HUES6 (cell line): ENCODE measurements around the gene DUSP3.

Experiments
- H3K27ac ChIP-seq: 2 replicates; pipeline ENCODE4 v1.7.0; 2013; ENCODE audit warnings: low read depth, mild to moderate bottlenecking, low read length, inconsistent platforms
- H3K27me3 ChIP-seq: 2 replicates; pipeline ENCODE4 v1.6.1; 2013; ENCODE audit warnings: low read length; ENCODE audit not compliant: control insufficient read depth, insufficient read depth
- H3K36me3 ChIP-seq: 2 replicates; pipeline ENCODE4 v1.6.1; 2013; ENCODE audit warnings: low read length; ENCODE audit not compliant: control insufficient read depth, insufficient read depth
- H3K4me1 ChIP-seq: 2 replicates; pipeline ENCODE4 v1.6.1; 2013; ENCODE audit warnings: low read length; ENCODE audit not compliant: control insufficient read depth, insufficient read depth
- H3K4me3 ChIP-seq: 2 replicates; pipeline ENCODE4 v1.5.1; 2013; ENCODE audit warnings: low read depth, low read length
- H3K9ac ChIP-seq: one replicate; pipeline ENCODE4 v1.6.1; 2013; ENCODE audit warnings: mild to moderate bottlenecking, low read length
- H3K9me3 ChIP-seq: 2 replicates; pipeline ENCODE4 v1.6.1; 2013; ENCODE audit warnings: low read depth, low read length; ENCODE audit not compliant: control insufficient read depth, insufficient read depth

DUSP3 gene

GRCh38 chr17:43768382-43768781 lies 10.4 kb downstream of the DUSP3 start:
- Histone ChIP-seq H3K9me3 (no peaks in the 10 kb centered on the region), H3K9ac (no peak overlapping the region), H3K4me1 (no peaks in the 10 kb centered on the region), H3K36me3 (peaks cover 53% of the 10 kb centered on the region), H3K4me3 (no peak overlapping the region), H3K27me3 (no peaks in the 10 kb centered on the region), H3K27ac (no peak overlapping the region)

GRCh38 chr17:43767713-43768059 lies 11.1 kb downstream of the DUSP3 start:
- Histone ChIP-seq H3K4me1 (0 out of 2 replicates have a peak, but pooled peaks cover under 1% of the 10 kb centered on the region), H3K27ac (no peak overlapping the region)

DNA sequence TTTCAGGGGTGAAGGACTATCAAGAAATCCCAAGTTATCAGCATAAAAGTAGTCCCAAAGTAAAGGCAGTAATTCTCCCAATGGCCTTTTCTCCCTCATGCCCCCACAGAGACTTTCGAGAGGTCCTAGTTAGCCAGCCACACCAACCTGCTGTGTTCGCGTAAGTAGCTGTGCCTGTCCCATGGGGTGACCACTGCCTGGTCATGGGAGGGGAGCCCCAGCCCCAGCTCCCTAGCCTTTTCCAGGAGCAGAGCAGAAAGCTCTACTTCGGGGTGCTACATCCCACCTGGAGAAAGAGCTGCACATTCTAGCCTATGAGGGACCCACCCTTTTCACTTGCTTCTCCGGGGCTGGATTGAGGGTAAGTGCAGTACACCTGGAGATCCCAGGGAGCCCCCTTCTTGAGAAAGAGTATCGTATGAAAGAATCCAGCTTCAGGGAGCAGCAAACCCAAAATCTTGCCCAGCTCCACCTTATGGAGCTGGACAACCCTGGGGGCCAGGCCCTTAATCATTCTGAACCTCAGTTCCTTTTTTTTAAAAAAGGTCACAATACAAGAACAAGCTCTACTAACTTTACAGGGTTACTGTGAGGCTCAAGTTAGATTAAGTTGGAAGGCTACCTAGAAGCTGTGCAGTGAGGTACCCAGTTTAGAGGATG lies 11.6 kb downstream of the DUSP3 start:
- Histone ChIP-seq H3K9ac (no peak overlapping the region), H3K36me3 (peaks cover 41% of the 10 kb centered on the region), H3K9me3 (no peaks in the 10 kb centered on the region), H3K4me1 (peaks cover 3% of the 10 kb centered on the region; the same call in 1 of the 2 replicates), H3K27ac (no peak overlapping the region), H3K27me3 (no peaks in the 10 kb centered on the region), H3K4me3 (no peak overlapping the region)

More at GRCh38 chr17:43767713-43768059, 11.1 kb downstream of the DUSP3 start:
- Histone ChIP-seq H3K27me3 (no peaks in the 10 kb centered on the region), H3K9me3 (no peaks in the 10 kb centered on the region), H3K36me3 (peaks cover 46% of the 10 kb centered on the region), H3K4me3 (no peak overlapping the region), H3K9ac (no peak overlapping the region)

DNA sequence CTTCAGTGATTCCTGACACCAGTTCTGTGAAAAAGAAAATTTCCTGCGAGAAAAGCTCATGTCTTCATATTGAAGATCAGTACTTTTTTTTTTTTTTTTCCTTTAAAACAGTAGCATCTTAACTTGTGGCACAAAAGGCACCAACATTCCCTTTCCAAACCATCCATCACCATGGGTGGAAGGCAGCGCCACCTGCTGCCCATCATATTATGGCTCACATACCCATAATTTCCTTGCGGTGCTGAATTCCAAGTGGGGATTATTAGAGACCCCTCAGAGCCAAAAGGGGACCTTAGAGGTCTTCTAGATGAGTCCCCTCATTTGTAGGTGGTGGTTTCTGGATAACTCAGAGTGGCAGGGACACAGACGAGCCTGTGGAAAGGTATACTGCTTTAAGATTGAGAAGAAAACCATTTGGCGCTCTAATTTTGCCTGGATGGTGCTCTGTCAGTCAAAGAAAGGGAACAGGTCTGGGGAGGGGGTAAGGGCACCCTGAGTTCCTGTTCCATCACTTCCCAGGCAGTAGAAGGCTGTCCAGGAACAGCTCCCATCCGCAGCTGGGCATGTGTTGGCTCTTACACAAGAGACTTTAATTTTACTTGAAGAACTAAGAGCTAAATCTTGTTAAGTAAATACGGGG lies 12.2 kb downstream of the DUSP3 start:
- H3K9ac ChIP-seq, result no peak overlapping the region
- H3K27ac ChIP-seq, result no peak overlapping the region
- H3K4me1 ChIP-seq, result peaks cover 3% of the 10 kb centered on the region; the same call in 1 of the 2 replicates
- H3K27me3 ChIP-seq, result no peaks in the 10 kb centered on the region
- no peak overlapping the region for H3K4me3 ChIP-seq
- peaks cover 36% of the 10 kb centered on the region for H3K36me3 ChIP-seq
- no peaks in the 10 kb centered on the region for H3K9me3 ChIP-seq

DNA sequence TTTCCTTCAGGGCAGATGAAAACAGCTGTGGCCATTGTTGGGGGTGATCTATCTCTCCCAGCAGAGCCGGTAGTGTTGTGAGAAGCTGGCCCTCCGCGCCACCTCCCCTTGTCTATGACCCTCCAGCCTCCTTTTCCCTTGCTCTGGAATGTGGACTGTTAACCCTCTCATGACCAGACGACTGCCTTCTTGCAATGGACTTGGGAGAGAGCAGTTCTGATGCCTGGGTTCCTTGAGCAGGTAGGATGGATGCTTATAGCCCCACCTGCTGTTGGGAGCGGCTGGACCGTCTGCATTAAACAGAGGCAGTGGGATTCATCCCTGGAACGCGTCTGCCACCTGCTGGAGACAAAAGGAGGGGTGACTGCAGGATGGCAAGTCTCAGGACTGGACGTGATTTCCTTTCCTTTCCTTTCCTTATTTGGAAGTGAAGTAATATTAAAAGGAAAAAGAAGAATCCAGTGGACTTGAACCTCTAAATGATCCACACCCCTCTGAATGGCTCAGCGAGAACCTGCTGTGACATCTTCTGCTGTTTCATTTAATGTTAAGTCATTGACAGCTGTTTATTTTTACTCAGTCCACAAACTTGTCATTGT lies 18.4 kb downstream of the DUSP3 start:
- Histone ChIP-seq H3K36me3 (no peaks in the 10 kb centered on the region), H3K27ac (no peak overlapping the region), H3K4me3 (no peak overlapping the region), H3K27me3 (peaks cover 17% of the 10 kb centered on the region), H3K9ac (no peak overlapping the region), H3K4me1 (peaks cover 30% of the 10 kb centered on the region), H3K9me3 (no peaks in the 10 kb centered on the region)

DNA sequence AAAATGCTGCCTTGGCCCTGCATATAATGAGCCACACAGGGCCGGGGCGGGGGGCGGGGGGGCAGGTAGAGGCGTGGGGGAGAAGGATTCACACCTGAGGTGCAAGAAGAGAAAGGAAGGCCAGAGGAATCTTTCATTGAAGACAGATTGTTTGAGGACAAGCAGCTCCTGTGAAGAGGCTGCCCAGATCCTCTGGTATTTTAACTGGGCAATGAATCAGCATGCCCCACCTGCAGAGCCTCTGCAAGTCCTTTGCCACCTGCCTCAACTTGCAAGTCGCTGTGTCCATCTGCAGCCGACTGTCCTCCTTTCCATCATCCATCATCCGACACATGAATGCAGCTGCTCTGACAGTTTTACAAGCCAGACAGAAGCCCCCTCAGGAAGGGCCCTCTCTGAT lies 18.9 kb downstream of the DUSP3 start:
- Histone ChIP-seq H3K9me3 (no peaks in the 10 kb centered on the region), H3K4me3 (no peak overlapping the region), H3K36me3 (no peaks in the 10 kb centered on the region), H3K27me3 (peaks cover 22% of the 10 kb centered on the region), H3K4me1 (peaks cover 33% of the 10 kb centered on the region), H3K27ac (no peak overlapping the region), H3K9ac (no peak overlapping the region)

DNA sequence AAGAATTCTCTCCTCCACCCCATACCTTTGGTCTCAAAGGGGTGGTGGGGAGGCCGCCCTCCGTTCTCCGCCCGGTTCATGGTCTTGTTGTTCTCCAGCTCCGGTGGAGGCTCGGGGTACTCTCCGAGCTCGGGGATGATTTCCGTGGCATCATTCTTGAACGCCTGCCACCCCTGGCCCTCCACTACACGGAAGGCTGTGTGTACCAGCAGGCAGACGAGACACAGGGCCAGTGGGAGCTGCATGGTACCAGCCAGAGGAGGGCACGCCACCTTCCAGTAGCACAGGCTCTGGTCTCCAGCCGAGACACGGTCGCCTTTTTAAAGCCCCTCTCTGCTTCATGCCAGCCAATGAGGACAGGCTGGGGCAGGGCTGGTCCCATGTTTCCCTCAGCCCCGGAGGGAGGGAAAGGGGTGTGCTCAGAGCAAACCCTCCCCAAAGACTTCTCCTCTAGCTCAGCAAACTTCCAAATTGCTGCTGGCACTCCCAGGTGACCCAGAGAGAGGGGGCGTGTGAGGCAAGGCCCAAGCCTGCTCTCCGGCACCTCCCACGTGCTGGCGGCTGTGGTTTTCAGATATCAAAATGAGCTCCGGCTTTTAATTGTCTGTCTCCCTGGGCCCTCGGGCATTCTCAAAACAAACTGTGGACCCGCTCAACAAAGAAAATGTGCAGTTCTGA lies 20.1 kb downstream of the DUSP3 start, which contains the start of gene SOST:
Gene SOST (minus strand): TSS at position 295 of the 678 bp plus-strand sequence. CDS start 50 bp downstream, at position 245.
- Histone ChIP-seq H3K27ac (no peak within 1 kb of the TSS), H3K4me3 (no peak within 1 kb of the TSS), H3K36me3 (no peaks in the 10 kb centered on the region), H3K9me3 (no peaks in the 10 kb centered on the region), H3K27me3 (peaks cover 30% of the 10 kb centered on the region), H3K4me1 (peaks cover 35% of the 10 kb centered on the region), H3K9ac (no peak within 1 kb of the TSS)

- peaks cover 30% of the 10 kb centered on the region for H3K27me3 ChIP-seq
- H3K9ac ChIP-seq, result no peak overlapping the region
- H3K4me1 ChIP-seq, result peaks cover 35% of the 10 kb centered on the region
- H3K36me3 ChIP-seq, result no peaks in the 10 kb centered on the region
- H3K27ac ChIP-seq, result no peak overlapping the region
- no peak overlapping the region for H3K4me3 ChIP-seq
- no peaks in the 10 kb centered on the region for H3K9me3 ChIP-seq
Observed at GRCh38 chr17:43758086-43758485, 20.7 kb downstream of the DUSP3 start.

DNA sequence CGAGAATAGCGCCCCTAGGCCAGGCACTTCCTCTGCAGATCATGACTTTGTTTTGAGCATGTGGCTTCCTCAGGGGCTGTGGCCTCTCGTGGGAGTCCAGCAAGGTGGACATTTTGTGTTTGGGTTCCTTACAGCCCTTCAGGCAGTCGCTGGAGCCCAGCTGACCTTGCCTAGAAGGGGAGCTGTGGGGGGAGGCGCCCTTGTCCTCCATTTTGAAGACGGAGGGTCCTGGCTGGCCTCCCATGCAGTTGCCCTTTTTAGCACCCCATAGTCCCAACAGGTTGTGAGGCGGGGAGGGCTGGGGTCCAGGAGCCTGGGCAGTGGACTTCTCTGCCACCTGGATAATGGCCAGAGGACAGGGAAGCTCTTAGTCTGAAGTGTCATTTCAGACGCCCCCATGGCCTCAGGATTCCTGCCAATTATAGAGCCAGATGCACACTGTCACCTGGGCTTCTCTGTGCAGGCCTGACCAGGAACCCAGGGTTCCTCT lies 21.6 kb downstream of the DUSP3 start:
- Histone ChIP-seq H3K4me3 (no peak overlapping the region), H3K27ac (no peak overlapping the region), H3K36me3 (no peaks in the 10 kb centered on the region), H3K27me3 (peaks cover 30% of the 10 kb centered on the region), H3K4me1 (peaks cover 33% of the 10 kb centered on the region), H3K9ac (no peak overlapping the region), H3K9me3 (no peaks in the 10 kb centered on the region)

- H3K9ac ChIP-seq, result no peak overlapping the region
- H3K4me3 ChIP-seq, result no peak overlapping the region
- H3K36me3 ChIP-seq, result no peaks in the 10 kb centered on the region
- H3K4me1 ChIP-seq, result peaks cover 33% of the 10 kb centered on the region
- H3K27ac ChIP-seq, result no peak overlapping the region
- peaks cover 30% of the 10 kb centered on the region for H3K27me3 ChIP-seq
- no peaks in the 10 kb centered on the region for H3K9me3 ChIP-seq
Observed at GRCh38 chr17:43756201-43756600, 22.6 kb downstream of the DUSP3 start.
